Measurements from ENCODE around the gene PGA4.
"Not testable (repeated sequence)": the region's sequence is repeated elsewhere in the genome, so short reads cannot be mapped to it uniquely, and the experiment has no call there.

Gene PGA4

GRCh38 chr11:61250796-61251765, 28.9 kb downstream of the PGA4 start:
- not testable (repeated sequence) for DNase-seq

DNA sequence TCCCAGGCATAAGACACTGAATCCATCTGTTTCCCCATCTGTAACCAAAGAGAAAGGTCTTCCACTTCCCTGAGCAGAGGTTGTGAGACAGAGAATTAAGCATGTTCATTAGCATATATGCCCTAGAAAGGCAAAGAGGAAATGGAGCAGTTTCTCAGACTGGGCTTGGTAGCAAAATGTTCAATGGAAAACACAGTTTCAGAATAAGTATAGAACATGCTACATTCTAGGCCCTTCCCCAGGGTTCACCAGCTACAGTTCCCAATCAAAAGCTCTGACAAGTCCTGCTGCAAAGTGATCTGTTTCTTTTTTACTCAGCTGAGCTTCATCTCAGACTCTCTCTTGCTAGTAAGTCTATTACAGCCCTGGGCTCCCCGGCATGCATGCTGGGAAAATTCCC, 30.2 kb downstream of the PGA4 start:
- not testable (repeated sequence) for DNase-seq

- DNase-seq, result peak; percentile 78 to 88 (median 84)
Measured at GRCh38 chr11:61254403-61255025, 32.4 kb downstream of the PGA4 start.

DNA sequence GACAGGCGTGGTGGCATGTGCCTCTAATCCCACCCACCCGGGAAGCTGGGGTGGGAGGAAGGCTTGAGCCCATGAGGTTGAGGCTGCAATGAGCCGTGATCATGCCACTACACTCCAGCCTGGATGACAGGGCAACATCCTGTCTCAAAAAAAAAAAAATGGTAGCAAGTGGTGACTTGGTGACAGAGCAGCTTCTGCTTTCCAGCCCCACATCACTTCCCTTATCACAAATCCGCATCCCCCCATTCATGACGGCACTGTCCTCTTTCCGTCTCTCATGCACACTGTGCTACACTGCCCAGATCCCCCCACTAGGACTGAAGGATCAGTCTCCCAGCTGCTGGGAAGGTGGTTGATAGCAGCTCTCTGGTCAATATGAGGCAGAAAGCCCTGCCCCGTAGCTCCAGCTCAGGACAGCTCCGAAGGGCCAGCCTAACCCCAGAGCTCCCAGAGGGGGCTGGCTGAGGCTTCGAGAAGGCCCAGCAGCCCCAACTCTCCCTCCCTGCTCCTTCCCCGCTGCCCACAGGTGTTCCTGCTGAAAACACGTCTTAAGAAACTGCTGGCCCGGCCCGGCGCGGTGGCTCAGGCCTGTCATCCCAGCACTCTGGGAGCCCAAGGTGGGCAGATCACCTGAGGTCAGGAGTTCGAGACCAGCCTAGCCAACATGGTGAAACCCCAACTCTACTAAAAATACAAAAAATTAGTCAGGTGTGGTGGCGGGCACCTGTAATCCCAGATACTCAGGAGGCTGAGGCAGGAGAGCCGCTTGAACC, 34.7 kb downstream of the PGA4 start:
- DNase-seq, result peak; percentile 72 to 88 (median 82)

GRCh38 chr11:61258546-61258945, 36.4 kb downstream of the PGA4 start:
- no peak for DNase-seq

DNA sequence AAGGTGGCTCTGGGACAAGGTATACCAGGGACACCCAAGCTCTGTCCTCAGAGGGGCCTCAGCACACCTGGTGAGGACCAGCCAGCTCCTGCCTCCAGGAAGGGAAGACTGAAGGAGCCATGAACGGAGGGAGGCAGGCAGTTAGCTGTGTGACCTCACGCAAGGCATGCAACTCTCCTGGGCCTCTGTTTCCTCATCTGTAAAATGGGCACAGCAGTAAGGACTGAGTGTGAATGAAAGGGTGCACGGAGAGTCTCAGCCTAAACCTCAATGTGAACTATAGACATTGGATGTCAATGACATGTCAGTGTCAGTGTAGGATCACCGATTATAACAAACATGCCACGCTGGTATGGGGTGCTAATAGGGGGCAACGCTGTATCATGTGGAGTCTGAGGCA, 37.2 kb downstream of the PGA4 start:
- DNase-seq, result no peak

- no peak for DNase-seq
Measured at GRCh38 chr11:61264371-61264770, 42.2 kb downstream of the PGA4 start.

DNA sequence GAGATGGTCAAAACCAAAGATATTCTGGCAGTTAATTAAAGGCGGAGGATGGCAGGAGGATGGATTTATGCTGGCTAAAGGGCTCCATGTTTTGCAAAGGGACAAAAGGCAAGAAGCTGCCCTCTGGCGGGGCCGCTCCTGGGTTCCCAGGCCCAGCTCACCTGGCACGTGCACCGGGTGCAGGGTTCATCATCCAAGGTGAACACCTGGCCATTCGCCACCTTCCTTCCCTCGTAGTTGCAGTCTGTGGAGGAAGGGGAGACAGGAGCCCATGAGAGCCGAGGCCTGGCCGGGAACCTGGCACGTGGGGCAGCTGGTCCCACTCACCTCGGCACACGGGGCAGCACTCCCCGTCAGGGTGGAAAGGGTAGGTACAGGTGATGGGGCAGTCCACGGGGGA, 42.6 kb downstream of the PGA4 start:
- no peak for DNase-seq

GRCh38 chr11:61265357-61265756, 43.2 kb downstream of the PGA4 start:
- no peak for DNase-seq

DNA sequence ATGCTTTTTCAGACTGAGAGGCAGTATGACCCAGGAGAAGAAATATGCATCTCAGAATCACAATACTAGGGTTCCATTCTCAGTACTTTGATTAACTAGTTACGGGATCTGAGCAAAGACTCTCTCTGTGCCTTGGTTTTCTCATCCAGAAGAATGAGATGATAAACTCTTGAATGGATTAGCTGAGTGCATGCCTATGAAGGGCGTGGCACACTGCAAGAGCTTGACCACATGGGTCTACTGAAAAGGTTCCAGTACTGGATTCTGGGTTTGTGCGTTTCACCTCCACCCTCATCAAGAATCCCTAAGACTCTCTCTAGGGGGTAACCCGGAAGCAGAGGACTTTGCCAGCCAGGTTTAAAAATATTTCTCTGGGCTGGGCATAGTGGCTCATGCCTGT, 44.5 kb downstream of the PGA4 start:
- no peak for DNase-seq

- DNase-seq, result no peak
Measured at GRCh38 chr11:61267437-61267841, 45.3 kb downstream of the PGA4 start.

DNA sequence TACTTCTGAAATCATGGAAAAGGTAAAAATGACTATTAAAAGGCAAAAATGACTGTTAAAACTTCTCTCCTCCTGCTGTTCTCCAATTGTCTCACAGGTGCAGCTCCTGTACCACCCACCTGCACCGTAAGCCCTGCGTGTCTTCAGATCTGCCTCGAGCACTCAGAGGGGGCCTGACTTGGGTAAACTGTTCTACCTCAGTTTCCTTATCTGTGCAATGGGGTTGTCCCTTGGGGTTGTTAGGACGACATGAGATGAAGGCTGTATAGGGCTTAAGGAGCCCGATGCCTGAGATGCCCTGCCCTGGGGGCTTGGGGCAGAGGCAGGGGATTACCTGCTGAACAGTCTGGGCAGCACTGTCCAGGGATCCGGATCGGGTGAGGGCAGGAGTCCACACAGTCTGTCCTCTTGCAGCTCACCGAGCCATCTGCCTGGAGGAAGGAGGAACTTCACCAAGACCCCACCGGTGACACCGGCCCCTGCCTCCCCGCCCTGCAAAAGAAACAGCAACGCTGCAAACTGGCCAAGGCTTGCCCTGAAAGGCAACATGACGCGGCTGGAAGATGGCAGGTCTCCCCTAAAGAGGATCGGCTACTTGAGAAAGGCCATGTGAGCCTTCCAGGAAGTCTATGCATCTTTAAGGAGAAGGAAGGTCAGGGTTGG, 46.6 kb downstream of the PGA4 start:
- DNase-seq, result no peak

DNA sequence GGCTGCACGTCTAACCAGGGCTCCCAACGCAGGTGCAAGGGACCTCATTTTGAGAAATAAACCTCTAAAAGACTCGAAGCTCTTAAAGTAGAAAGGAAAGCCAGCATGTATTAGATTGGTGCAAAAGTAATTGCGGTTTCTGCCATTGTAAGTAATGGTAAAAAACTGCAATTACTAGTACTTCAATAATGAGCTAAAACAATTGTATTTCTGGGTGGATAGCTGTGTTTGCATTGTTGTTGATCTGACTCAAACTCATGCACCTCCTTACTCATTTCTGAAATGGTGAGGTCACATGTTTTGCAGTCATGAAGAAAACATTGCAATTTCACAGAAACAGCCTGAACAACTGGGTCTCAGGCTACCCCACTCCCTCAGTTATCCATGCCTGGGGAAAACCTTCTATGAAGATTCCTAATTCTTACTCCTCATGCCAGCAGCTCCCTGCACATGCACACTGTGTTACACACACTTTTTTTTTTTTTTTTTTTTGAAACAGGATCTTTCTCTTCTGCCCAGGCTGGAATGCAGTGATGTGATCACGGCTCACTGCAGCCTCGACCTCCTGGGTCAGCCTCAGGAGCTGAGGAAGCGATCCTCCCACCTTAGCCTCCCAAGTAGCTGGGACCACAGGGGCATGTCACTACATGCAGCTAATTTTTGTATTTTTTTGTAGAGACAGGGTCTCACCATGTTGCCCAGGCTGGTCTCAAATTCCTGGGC, 48.4 kb downstream of the PGA4 start:
- peak; percentile 49 to 75 (median 66) for DNase-seq

DNA sequence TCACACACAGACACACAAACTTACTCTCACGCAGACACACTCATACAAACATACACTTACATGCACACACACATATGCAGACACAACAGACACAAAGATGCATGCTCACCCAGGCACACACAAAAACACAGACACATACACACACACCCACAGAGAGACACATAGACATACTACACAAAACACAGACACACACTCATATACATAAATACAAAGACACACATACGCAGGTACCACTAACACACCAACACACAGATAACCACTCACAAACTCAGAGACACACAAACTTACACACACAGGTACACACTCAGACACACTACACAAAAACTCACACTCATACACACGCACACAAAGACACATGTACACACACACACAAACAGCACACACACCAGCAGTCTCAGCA, 50.6 kb downstream of the PGA4 start:
- DNase-seq, result no peak

DNA sequence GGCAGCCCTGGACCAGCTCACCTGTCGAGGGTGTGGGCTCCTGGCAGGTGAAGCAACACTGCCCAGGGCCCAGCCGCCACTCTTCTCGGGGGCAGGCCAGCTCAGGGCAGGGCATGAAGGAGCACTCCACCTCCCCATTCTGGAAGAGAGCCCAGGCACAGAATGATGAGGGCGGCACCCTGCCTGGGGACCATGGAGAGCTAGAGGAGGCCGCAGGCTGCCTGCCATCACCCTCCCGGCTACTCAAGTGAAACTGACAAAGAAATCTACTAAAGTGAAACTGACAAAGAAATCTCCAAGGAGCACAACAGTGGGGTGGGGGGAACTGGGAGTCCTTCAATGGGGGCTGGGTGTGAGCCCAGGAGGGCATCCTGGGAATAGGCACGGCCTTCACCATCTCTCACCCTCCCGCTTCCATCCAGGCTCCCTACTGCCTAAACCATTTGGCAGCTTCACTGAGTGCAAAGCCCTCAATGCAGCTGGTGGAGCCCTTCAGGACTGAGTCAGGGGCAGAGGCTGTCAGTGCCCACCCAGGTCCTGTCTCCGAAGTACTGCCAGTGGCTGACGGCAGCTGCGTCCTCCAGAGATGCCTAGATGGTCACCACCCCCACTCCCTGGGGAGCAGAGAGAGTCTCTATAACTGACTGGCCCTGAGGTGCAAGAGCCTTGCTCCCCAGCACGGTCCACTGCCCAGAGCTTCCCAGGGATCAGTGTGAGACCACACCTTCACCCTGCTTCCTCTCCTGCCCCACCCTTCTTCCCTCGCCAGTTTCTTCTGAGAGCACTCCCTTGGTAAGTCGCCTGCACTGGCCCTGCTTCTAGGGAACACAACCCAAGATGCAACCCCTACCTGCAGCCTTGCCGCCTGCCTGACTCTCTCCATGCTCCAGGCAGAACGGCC, 51.3 kb downstream of the PGA4 start:
- no peak for DNase-seq

DNA sequence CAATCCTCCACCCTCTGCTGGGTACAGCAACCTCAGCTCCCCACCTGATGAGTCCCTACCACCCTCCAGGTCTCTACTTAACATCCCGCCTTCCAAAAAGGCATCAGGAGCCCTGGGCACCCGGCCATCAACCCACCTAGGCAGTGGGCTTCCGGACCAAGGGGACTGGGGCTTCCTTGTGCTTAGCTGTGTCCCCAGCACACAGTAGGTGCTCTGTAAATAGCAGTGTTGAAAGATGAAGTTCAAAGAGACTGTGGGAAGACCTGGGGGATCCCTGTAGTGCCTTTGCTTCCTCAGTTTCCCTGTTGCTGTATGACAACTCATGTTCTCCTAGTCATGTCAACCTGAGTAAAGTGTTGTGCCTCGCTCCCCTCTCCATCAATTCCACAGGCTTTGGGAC, 51.9 kb downstream of the PGA4 start:
- no peak for DNase-seq

- DNase-seq, result no peak
Measured at GRCh38 chr11:61275191-61275590, 53.0 kb downstream of the PGA4 start.

- no peak for DNase-seq
Measured at GRCh38 chr11:61277186-61278000, 55.2 kb downstream of the PGA4 start.

DNA sequence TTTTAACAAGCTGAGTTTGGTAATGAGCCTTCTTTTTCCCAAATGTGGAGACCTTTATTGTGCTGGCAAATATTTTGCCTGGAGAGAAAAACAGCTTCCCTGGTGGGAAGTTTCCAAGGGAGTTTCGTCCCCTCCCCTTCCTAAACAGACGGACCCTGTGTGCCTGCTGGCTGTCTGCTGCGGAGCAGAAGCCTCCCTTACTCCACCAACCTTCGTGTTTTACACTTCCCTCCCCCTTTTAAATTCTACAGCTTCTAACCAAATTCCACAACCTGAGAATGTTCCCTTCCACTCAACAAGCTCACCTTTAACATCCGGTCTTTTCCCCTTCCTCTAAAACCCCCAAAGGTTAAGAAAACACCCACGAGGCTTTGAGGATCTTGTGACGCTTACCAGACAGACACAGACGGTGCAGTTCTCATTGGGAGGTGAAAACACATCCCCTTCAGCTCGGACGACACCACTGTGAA, 55.9 kb downstream of the PGA4 start:
- no peak for DNase-seq

Measured in suppressor macrophage (primary cell).